K562 (cell line): Measurements from ENCODE around the gene TCIRG1. TPM values are rescaled to one million over a fixed set of nuclear protein-coding genes. Genes with fewer than 3 reads are reported as not detected.

Source experiments
- ADNP ChIP-seq: fragments of 200-800 bp; sonication (Bioruptor generic); IDR thresholded peaks from 2 replicates; pipeline ENCODE4 v1.6.1; 2016; ENCODE audit warnings: missing genetic modification characterization, missing compliant biosample characterization
- AFF4 ChIP-seq: sonication (generic); formaldehyde crosslinking; IDR thresholded peaks from 2 replicates; pipeline ENCODE4 v1.8.0; 2023; ENCODE audit warnings: mild to moderate bottlenecking, missing genetic modification reagents
- CTBP1 ChIP-seq: fragments of 450-650 bp; IDR thresholded peaks from 2 replicates; pipeline ENCODE4 v1.6.1; 2016; ENCODE audit warnings: borderline replicate concordance
- EGR1 ChIP-seq: fragments of 450-650 bp; conservative IDR thresholded peaks from 2 replicates; pipeline ENCODE4 v1.6.1; 2017; ENCODE audit warnings: mild to moderate bottlenecking
- ELK3 ChIP-seq: fragments of 450-650 bp; formaldehyde crosslinking; IDR thresholded peaks from 2 replicates; pipeline ENCODE4 v1.4.0; 2020; ENCODE audit warnings: mild to moderate bottlenecking
- GABPA ChIP-seq: fragments of 200-800 bp; sonication (Bioruptor generic); conservative IDR thresholded peaks from 2 replicates; pipeline ENCODE4 v1.6.1; 2016; ENCODE audit warnings: low read depth, missing genetic modification characterization, missing compliant biosample characterization
- HOXB6 ChIP-seq: fragments of 250-450 bp; sonication (Bioruptor Pico); IDR thresholded peaks from 2 replicates; pipeline ENCODE4 v1.5.1; 2022; ENCODE audit warnings: mild to moderate bottlenecking, borderline replicate concordance
- KLF1 ChIP-seq: fragments of 450-650 bp; IDR thresholded peaks from 2 replicates; pipeline ENCODE4 v1.6.1; 2016; ENCODE audit warnings: missing genetic modification characterization, missing compliant biosample characterization
- MBD2 ChIP-seq: sonication (generic); IDR thresholded peaks from 2 replicates; pipeline ENCODE4 v1.6.1; 2016; ENCODE audit warnings: low read depth, borderline replicate concordance
- MED1 ChIP-seq: sonication (generic); formaldehyde crosslinking; IDR thresholded peaks from 2 replicates; pipeline ENCODE4 v1.8.1; 2023; ENCODE audit warnings: missing genetic modification reagents, borderline replicate concordance
- NFIC ChIP-seq: fragments of 450-650 bp; IDR thresholded peaks from 2 replicates; pipeline ENCODE4 v1.6.1; 2017; ENCODE audit warnings: mild to moderate bottlenecking, inconsistent platforms
- POLR2B ChIP-seq: fragments of 450-650 bp; IDR thresholded peaks from 2 replicates; pipeline ENCODE4 v1.6.1; 2018; ENCODE audit warnings: low read depth; ENCODE audit not compliant: partially characterized antibody
- POLR2G ChIP-seq: fragments of 200-400 bp; formaldehyde crosslinking; IDR thresholded peaks from 2 replicates; pipeline ENCODE4 v1.6.1; 2017; ENCODE audit warnings: low read depth, mild to moderate bottlenecking, antibody characterized with exemption, low read length, moderate library complexity
- POLR3A ChIP-seq: IDR thresholded peaks from 2 replicates; pipeline ENCODE4 v1.6.1; 2011; ENCODE audit warnings: borderline replicate concordance, mild to moderate bottlenecking, moderate library complexity; ENCODE audit not compliant: insufficient read length, insufficient read depth; ENCODE audit errors: extremely low read depth
- PREB ChIP-seq: sonication (generic); formaldehyde crosslinking; IDR thresholded peaks from 2 replicates; pipeline ENCODE4 v1.8.1; 2023; ENCODE audit warnings: mild to moderate bottlenecking, missing genetic modification reagents
- PTTG1 ChIP-seq: fragments of 450-650 bp; IDR thresholded peaks from 2 replicates; pipeline ENCODE4 v1.6.1; 2016; ENCODE audit warnings: low read depth, mild to moderate bottlenecking, missing genetic modification characterization, missing compliant biosample characterization
- RBM22 ChIP-seq: fragments of 200-400 bp; formaldehyde crosslinking; IDR thresholded peaks from 2 replicates; pipeline ENCODE4 v1.6.1; 2018; ENCODE audit warnings: low read length, low read depth; ENCODE audit not compliant: poor library complexity, severe bottlenecking
- RCOR1 ChIP-seq, 2 experiments: IDR thresholded peaks; 2 replicates each; pipeline ENCODE4 v1.6.1; 2012; ENCODE audit warnings: low read depth in 2 of 2, low read length in 2 of 2, borderline replicate concordance in 1 of 2, improper control_type of control experiment in 1 of 2
- SMC3 ChIP-seq: conservative IDR thresholded peaks from 2 replicates; pipeline ENCODE4 v1.6.1; 2011; ENCODE audit warnings: low read depth, low read length, improper control_type of control experiment; ENCODE audit not compliant: insufficient read depth
- ZBTB17 ChIP-seq: fragments of 450-650 bp; formaldehyde crosslinking; IDR thresholded peaks from 2 replicates; pipeline ENCODE4 v1.4.0; 2020; ENCODE audit warnings: mild to moderate bottlenecking
- ZFP30 ChIP-seq: fragments of 250-450 bp; sonication (Bioruptor Pico); IDR thresholded peaks from 2 replicates; pipeline ENCODE4 v1.8.0; 2022; ENCODE audit warnings: moderate library complexity, mild to moderate bottlenecking, inconsistent platforms, borderline replicate concordance
- ZNF668 ChIP-seq: fragments of 250-450 bp; sonication (Bioruptor Pico); IDR thresholded peaks from 2 replicates; pipeline ENCODE4 v1.8.0; 2022; ENCODE audit warnings: mild to moderate bottlenecking, inconsistent platforms
- ZNF764 ChIP-seq: fragments of 250-450 bp; sonication (Bioruptor Pico); IDR thresholded peaks from 2 replicates; pipeline ENCODE4 v1.4.0; 2020; ENCODE audit warnings: low read depth, mild to moderate bottlenecking, moderate library complexity
- polyA plus RNA-seq, 8 experiments: library from polyadenylated mRNA; depleted of rRNA in 4 of 8; stranded (reverse) in 5 of 8; unstranded in 3 of 8; fragments of >200 nt; fragmentation: Nextera tagmentation in 2 of 8; fragmentation: Illumina TruSeq in 1 of 8; extraction: Ambion mirVana in 2 of 8; extraction: Trizol in 1 of 8; gene quantifications; 2 replicates each; pipeline versions ENCODE4 v1.2.1 to v1.2.3, GENCODE V29; 2011 to 2014; ENCODE audit warnings: inconsistent platforms in 1 of 8, missing spikeins in 1 of 8
- total RNA-seq, 7 experiments: library from RNA; depleted of rRNA in 6 of 7; stranded (reverse); fragments of >200 nt in 6 of 7; fragmentation: Illumina TruSeq in 2 of 7; extraction: Trizol in 2 of 7; gene quantifications; 2 replicates each; pipeline versions ENCODE4 v1.2.1 to v1.2.3, GENCODE V29; 2011 to 2021; ENCODE audit warnings: low replicate concordance in 1 of 7

The TCIRG1 gene
- total and polyA plus RNA-seq, 9 of the 15 experiments (the other 6 are each of a cell fraction or from before 2014, with no cell fraction given): 0.49 to 143 (median 24.4) TPM

GRCh38 chr11:68038718-68039525, at the start of gene TCIRG1 (continued):
- TF ChIP-seq PREB (CRISPR knock-in tag): no peak
- no peak for TF ChIP-seq HOXB6 (CRISPR knock-in tag)
- TF ChIP-seq ZBTB17 (CRISPR knock-in tag): no peak
- TF ChIP-seq EGR1: 0 out of 2 replicates have a peak, but pooled peaks have one; percentile 4
- 0 out of 2 replicates have a peak, but pooled peaks have one; percentile 22 for TF ChIP-seq AFF4 (CRISPR knock-in tag)
- TF ChIP-seq CTBP1: peak; percentile 50
- TF ChIP-seq GABPA (tag): peak; percentile 34; the same call in 1 of the 2 replicates
- peak; percentile 43; the same call in 1 of the 2 replicates for TF ChIP-seq MBD2
- TF ChIP-seq ELK3 (CRISPR knock-in tag): no peak
- no peak for TF ChIP-seq SMC3
- TF ChIP-seq POLR2B: peak; percentile 84
- peak; percentile 99 for TF ChIP-seq ADNP (tag)
- TF ChIP-seq POLR3A: no peak
- TF ChIP-seq PTTG1 (tag): no peak
- TF ChIP-seq RBM22: peak; percentile 27
- no peak; the same call in 1 of the 2 replicates for TF ChIP-seq NFIC
- peak; percentile 92 for TF ChIP-seq POLR2G
- TF ChIP-seq RCOR1 (IDR thresholded peaks at IDR 0.05; ENCODE audit: borderline replicate concordance in 1 of 2, low read depth in 2 of 2, low read length in 2 of 2): peak; percentile 76 to 94; a peak in 3 of 4 replicates
- TF ChIP-seq ZNF764 (CRISPR knock-in tag): no peak
- TF ChIP-seq ZFP30 (CRISPR knock-in tag): no peak
- TF ChIP-seq MED1 (CRISPR knock-in tag): no peak
- TF ChIP-seq ZNF668 (CRISPR knock-in tag): no peak
- TF ChIP-seq KLF1 (tag): no peak
